Keratinocyte (primary cell): Measurements from ENCODE around the gene SUPT6H.

Source experiments
- CTCF ChIP-seq, 3 experiments: IDR thresholded peaks in 1 of 3; conservative IDR thresholded peaks in 1 of 3; optimal IDR thresholded peaks in 1 of 3; 2 replicates in 2 of 3; 3 replicates in 1 of 3; pipeline versions ENCODE3 to v1.5.1; 2011; ENCODE audit warnings: low read length in 3 of 3, mild to moderate bottlenecking in 3 of 3, moderate library complexity in 2 of 3, control low read depth in 1 of 3, inconsistent platforms in 1 of 3; ENCODE audit not compliant: insufficient read depth in 2 of 3; ENCODE audit errors: extremely low read depth in 1 of 3
- EZH2 ChIP-seq: IDR thresholded peaks from one replicate; pipeline ENCODE4 v1.6.1; 2012; ENCODE audit warnings: inconsistent platforms, mild to moderate bottlenecking, low read length, moderate library complexity

DNA sequence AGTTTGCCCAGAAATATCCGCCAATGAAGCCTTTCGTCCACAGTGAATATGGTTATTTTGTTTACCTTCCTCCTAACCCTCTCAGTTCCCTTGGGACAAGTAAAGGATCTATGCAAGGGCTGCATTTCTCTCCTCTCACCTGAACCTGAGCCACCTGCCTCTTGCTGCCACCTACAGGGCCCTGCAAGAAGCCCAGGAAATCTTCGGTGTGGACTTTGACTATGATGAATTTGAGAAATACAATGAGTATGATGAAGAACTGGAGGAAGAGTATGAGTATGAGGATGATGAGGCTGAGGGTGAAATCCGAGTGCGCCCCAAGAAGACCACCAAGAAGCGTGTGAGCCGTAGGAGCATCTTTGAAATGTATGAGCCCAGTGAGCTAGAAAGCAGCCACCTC is 14.0 kb downstream of the SUPT6H start:
- TF ChIP-seq CTCF (optimal IDR thresholded peaks at IDR 0.05 in 1 of 3, IDR thresholded peaks at IDR 0.05 in 1 of 3, conservative IDR thresholded peaks at IDR 0.05 in 1 of 3; ENCODE audit: extremely low read depth in 1 of 3, insufficient read depth in 2 of 3, low read length in 3 of 3) = peak; percentile 46 to 66 (median 51)
- TF ChIP-seq EZH2 = no peak
